Activated naive CD4-positive, alpha-beta T cell treated with Interleukin-2 at 50 U/mL for 16 hours (primary cell): ENCODE results near the gene SERPINB6.
A peak's percentile ranks its signal among the peaks of the same experiment; 100 is the strongest.
"Not testable (repeated sequence)": the region's sequence is repeated elsewhere in the genome, so short reads cannot be mapped to it uniquely, and the experiment has no call there.

Experiments used
- DNase-seq: peaks from one replicate; pipeline ENCODE4 v3.0.0-alpha.2; 2020

Gene SERPINB6

GRCh38 chr6:2971420-2972218 is at the start of gene SERPINB6:
Gene SERPINB6 (minus strand): TSS chr6:2971567. CDS start chr6:2959332, 12,235 bp downstream.
- peak; percentile 43 for DNase-seq

DNA sequence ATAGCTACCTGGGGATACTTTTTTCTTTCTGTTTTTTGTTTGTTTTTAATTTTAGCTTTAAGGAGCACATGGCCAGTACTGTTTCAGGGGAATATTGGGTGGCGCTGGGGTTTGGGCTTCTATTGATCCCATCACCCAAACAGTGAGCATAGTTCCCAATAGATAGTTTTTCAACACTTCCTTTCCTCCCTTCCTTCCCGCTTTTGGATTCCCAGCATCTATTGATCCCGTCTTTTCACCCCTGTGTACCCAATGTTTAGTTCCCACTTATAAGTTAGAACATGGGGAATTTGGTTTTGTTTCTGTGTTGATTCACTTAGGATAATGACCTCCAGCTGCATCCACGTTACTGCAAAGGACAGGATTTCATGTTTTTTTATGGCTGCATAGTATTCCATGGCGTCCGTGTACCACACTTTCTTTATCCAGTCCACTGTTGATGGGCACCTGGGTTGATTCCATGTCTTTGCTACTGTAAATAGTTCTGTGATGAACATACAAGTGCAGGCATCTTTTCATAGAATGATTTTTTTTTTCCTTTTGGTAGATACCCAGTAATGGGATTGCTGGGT is 48.5 kb upstream of the SERPINB6 start:
- DNase-seq: no peak

DNA sequence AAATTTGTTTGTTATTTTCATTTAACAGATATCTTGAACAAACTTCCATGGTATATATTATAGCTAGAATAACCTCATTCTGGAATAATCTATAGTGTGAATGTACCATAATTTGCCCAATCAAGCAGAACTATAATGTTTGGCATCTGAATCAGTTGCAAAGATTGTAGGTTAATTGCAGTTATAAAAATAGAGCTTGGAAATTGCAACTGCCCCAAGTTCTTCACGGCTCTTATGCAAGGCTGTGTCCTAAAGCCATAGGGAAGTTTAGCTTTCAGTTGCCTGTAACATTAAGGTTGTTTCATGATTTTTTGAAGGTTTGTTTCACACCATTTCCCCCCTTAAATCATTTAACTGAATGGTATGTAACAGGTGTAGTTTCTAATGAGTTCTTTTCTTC is 47.7 kb upstream of the SERPINB6 start:
- no peak for DNase-seq

DNA sequence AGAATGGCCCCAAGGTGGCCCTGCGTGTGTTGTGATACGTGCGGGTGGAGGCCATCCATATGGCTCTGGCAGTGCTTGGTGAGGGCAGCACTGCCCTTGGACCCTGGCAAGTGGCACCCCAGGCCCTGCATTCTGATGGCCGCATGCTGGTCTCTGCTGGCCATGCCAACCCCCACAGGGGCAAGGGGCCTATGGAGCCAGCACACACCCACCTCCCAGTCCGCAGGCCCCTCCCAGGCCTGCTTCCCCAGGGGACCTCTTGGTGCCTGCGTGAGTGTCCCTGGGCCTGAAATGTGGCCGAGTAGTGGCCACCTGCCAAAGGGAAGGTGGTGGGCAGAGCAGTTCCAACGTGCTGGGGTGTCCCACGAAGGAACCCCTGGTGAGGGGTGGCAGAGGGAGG is 45.9 kb upstream of the SERPINB6 start:
- no peak for DNase-seq

GRCh38 chr6:3016473-3017280 is 45.3 kb upstream of the SERPINB6 start:
- DNase-seq: no peak

DNA sequence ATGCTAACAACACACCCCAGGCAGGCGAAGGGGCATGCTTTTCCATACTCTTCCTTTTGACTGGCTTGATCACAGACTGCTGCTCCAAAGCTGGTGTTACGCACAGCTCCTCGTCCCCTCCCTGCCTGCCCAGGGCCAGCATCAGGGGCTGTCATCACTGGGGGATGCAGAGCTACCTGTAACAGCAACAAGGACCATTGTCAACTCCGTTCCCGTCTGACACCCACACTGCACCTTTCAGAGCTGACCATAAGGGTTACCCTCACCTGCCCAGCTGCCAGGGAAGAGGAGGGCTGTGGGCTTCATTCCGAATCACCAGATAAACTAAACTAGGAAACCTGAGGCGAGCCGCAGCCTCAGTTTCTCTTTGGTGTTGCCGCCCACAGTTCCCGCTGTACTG is 43.8 kb upstream of the SERPINB6 start:
- DNase-seq: no peak

DNA sequence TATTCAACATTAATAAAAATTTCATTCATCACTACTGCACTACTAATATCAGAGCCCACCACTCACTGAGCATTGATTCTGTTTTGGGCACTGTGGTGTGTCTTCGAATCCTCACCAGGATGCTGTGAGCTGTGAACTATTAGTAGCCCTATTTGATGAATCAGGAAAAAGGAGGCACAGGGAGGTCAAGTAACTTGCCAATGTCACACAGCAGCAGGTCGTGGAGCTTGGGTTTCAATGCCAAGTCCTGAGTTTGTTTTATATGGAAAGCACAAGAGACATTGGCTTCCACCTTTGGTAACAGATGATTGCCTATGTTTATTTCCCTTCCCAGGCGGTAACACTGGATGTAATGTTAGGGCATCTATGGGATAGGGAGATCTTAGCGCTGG is 43.3 kb upstream of the SERPINB6 start:
- DNase-seq: no peak

GRCh38 chr6:3013901-3014674 is 42.7 kb upstream of the SERPINB6 start:
- no peak for DNase-seq

DNA sequence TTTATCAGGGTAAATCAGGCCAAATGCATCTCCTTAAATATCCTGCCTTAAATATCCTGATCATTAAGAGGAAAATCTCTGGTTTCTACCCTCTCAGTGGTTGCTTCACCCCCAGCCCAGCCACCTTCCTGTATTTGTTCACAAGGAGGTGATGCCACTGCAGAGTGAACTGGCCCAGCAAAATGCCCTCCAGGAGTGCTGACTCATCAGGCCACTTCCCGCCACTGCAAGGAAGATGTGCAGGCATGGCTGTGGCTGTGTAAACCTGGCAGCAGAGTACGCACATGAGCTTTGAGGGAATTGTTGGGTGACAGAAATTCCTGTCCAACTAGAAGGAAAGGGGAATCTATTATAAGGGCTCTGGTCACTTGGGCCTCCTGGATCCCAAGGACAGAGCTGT is 42.1 kb upstream of the SERPINB6 start:
- no peak for DNase-seq

GRCh38 chr6:3011592-3011991 is 40.2 kb upstream of the SERPINB6 start:
- DNase-seq: no peak

GRCh38 chr6:3011158-3011557 is 39.8 kb upstream of the SERPINB6 start:
- DNase-seq: no peak

DNA sequence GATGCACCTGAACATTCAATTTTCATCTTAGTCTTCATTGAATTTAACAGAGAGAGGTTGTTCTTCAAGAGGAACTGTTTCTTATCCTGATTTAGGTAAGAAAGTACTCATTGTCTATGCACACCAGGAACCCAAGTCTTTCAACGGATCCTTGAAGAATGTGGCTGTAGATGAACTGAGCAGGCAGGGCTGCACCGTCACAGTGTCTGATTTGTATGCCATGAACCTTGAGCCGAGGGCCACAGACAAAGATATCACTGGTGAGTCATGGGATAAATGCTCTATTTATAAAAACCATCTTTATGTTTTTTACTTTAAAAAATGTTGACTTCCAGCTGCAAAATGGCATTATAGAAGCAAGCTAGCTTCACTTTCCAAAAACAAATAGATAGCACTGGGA is 38.6 kb upstream of the SERPINB6 start:
- no peak for DNase-seq

DNA sequence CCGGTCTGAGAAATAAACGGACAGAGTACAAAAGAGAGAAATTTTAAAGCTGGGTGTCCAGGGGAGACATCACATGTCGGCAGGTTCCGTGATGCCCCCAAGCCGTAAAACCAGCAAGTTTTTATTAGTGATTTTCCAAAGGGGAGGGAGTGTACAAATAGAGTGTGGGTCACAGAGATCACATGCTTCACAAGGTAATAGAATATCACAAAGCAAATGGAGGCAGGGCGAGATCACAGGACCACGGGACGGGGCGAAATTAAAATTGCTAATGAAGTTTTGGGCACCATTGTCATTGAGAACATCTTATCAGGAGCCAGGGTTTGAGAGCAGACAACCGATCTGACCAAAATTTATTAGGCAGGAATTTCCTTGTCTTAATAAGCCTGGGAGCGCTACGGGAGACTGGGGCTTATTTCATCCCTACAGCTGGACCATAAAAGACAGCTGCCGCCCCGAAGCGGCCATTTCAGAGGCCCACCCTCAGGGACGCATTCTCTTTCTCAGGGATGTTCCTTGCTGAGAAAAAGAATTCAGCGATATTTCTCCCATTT is 37.4 kb upstream of the SERPINB6 start:
- not testable (repeated sequence) for DNase-seq

- no peak for DNase-seq
These were observed 36.2 kb upstream of the SERPINB6 start for GRCh38 chr6:3007571-3007970.

GRCh38 chr6:3006476-3006875 is 35.1 kb upstream of the SERPINB6 start:
- no peak for DNase-seq

GRCh38 chr6:3005874-3006273 is 34.5 kb upstream of the SERPINB6 start:
- DNase-seq: no peak

DNA sequence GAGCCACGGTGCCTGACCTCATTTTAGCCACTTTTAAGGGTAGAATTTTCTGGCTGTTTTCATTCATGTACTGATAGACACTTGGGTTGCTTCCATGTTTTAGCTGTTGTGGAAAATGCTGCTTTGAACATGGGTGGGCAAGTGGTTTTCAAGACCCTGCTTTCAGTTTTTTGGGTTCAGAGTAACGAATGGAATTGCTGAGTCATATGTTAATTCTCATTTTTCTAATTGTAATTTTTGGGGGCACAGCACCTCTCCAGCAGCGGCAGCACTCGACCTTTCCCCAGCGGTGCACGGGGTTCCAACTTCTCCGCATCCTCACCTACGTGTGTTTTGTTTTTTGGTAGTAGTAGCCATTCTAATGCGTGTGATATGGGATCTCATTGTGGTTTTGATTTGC is 33.7 kb upstream of the SERPINB6 start:
- DNase-seq: no peak

DNA sequence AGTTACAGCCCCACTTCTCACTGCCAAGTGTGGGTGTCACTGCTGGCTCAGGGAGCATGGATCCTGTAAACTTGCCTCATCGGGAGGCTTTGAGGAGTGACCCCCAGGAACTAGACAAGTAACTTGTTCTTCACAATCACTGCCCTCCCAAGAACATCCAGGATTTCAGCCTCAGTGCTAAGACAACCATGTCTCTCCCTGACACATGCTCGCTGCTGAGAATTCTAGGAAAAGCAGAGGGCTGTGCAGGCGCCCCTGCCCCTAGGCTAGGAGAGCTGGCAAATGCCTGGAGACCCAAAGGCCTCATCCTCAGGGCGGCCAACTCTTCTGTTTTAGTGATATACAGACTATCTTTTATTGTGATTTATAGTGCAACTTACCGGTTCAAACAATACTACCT is 31.9 kb upstream of the SERPINB6 start:
- not testable (repeated sequence) for DNase-seq

DNA sequence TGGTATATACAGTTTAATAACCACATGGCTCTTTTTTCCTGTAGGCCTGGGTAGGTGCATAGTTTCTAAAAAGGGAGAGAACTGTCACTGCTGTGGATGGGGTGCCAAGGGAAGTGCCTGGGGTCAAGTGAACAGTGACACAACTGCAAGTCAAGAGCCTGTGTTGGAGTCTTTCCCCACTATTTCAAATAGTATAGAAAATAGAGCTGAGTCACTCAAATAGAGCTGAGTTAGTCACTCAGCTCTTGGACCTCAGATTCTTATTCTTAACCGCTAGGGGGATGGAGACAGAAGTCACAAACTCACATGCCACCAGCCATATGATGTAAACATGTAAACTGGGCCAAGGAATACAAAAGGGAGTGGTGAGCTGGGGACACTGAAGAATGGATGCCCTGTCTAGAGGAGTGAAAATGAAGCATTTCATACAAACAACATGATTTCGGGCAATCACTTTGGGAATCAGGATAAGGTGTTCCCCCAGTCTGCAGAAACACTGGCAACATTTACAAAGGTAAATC is 30.5 kb upstream of the SERPINB6 start:
- peak; percentile 13 for DNase-seq

- DNase-seq: no peak
These were observed 29.9 kb upstream of the SERPINB6 start for GRCh38 chr6:3001146-3001772.

DNA sequence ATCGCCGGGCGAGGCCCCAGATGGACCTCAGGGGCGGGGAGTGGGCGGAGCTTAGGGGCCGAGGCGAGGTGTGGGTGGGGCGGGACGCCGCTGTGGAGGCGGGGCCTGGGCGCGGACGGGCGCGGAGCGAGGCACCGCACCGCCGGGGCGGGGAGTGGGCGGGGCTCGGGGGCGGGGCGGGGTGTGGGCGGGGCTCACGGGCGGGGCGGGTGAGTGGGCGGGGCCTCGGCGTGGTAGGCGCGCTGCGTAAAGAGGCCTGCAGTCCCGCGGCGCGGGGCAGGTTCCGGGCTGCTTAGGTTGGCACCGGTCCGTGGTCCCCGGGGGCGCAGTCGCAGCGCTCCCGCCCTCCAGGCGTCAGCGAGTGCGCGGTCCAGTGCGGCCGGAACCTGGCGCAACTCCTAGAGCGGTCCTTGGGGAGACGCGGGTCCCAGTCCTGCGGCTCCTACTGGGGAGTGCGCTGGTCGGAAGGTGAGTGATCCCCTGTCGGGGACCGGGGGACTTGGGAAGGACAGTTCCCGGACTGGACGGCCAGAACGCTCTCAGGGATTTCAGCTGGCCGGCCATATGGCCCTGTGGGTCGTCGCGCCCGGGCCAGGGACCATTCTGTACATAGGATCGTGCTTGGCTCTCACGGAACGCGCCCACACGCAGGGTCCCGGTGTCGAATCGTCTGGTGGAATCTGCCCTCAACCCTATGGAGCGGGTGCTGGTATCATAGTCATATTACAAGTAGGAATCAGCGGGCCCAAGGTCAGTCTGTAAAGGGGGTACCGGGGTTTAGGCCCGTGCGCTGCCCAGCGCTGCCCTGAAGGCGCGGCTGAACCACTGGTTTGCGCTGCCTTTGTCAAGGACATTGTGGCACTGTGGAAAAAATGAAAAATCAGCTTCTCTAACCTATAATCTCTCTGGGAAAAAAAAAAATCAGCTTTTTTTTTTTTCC is 28.5 kb upstream of the SERPINB6 start, which contains the start of gene NQO2:
NQO2 (plus strand) TSS at position 277 of the 940 bp plus-strand sequence. CDS start 6,659 bp downstream, outside the sequence.
- peak; percentile 91 for DNase-seq
